HCT116 (cell line): ENCODE results near the gene SELENOM. TPM values are rescaled to one million over a fixed set of nuclear protein-coding genes. Genes with fewer than 3 reads are reported as not detected.

Experiments
- ATAC-seq: fragments of 200-7000 bp; cut with Tn5 transposase; 2 replicates; pipeline ENCODE4 v1.9.1; 2020; ENCODE audit warnings: mild to moderate bottlenecking, moderate library complexity
- BruUV-seq: library from RNA; stranded (reverse); fragments of 400-500 nt; replicated peaks from 2 replicates; lab custom pipeline; 2021; lab: Mats Ljungman, UMichigan
- CTCF ChIA-PET: fragments of 300-600 bp; sonication (Branson Sonifier 250); formaldehyde crosslinking; loops from one replicate; lab custom pipeline; 2021; ENCODE audit warnings: antibody characterized with exemption; lab: Charles Lee
- POLR2A ChIA-PET: fragments of 300-600, 350-600 bp; sonication (Branson Sonifier 250); formaldehyde crosslinking; loops from one replicate; lab custom pipeline; 2021; ENCODE audit warnings: antibody characterized with exemption; lab: Charles Lee
- RAD21 ChIA-PET, 2 experiments: fragments of 300-600 bp; sonication (Branson Sonifier 250); formaldehyde crosslinking; loops; one replicate each; lab custom pipeline; 2023; ENCODE audit warnings: low total read pairs in 2 of 2; ENCODE audit not compliant: uncharacterized antibody in 2 of 2, unreplicated experiment in 2 of 2, low non-redundant PET in 1 of 2; lab: Charles Lee
- DNase-seq: peaks from one replicate; pipeline ENCODE4 v3.0.0-alpha.2; 2010; ENCODE audit warnings: low read depth, low spot score
- H2AFZ ChIP-seq: fragments of 200-600 bp; shearing (Covaris generic), sonication (generic); 2 replicates; pipeline ENCODE4 v1.6.1; 2017; ENCODE audit warnings: low read depth, mixed run types, mixed read lengths, antibody characterized with exemption, low read length; ENCODE audit not compliant: poor library complexity, severe bottlenecking
- H3K27ac ChIP-seq: 2 replicates; pipeline ENCODE4 v1.5.1; 2012; ENCODE audit warnings: low read depth, low read length
- H3K27me3 ChIP-seq: fragments of 200-600 bp; sonication (generic); 2 replicates; pipeline ENCODE4 v1.6.1; 2016; ENCODE audit warnings: mixed run types, low read length, mixed read lengths; ENCODE audit not compliant: insufficient read depth
- H3K36me3 ChIP-seq, 2 experiments: fragments of 200-500 bp in 1 of 2; fragments of 200-600 bp in 1 of 2; sonication (Bioruptor generic) in 1 of 2; sonication (generic) in 1 of 2; 2 replicates each; pipeline versions ENCODE4 v1.5.1 to v1.6.1; 2014 to 2016; ENCODE audit warnings: low read length in 2 of 2, inconsistent platforms in 1 of 2, mixed read lengths in 1 of 2, mixed run types in 1 of 2; ENCODE audit not compliant: insufficient read depth in 2 of 2, control insufficient read depth in 1 of 2
- H3K4me1 ChIP-seq, 2 experiments: fragments of 200-600 bp in 1 of 2; sonication (generic) in 1 of 2; 2 replicates each; pipeline versions ENCODE4 v1.5.1 to v1.6.1; 2012 to 2017; ENCODE audit warnings: low read length in 2 of 2, inconsistent platforms in 1 of 2, mild to moderate bottlenecking in 1 of 2, mixed read lengths in 1 of 2, mixed run types in 1 of 2, moderate library complexity in 1 of 2; ENCODE audit not compliant: insufficient read depth in 2 of 2, control insufficient read depth in 1 of 2
- H3K4me2 ChIP-seq: fragments of 200-600 bp; sonication (generic); 2 replicates; pipeline ENCODE4 v1.6.1; 2017; ENCODE audit warnings: mixed run types, low read length, mixed read lengths
- H3K4me3 ChIP-seq, 2 experiments: fragments of 200-600 bp in 1 of 2; sonication (generic) in 1 of 2; replicated peaks in 1 of 2; 2 replicates each; pipeline ENCODE4 v1.5.1; 2011 to 2016; ENCODE audit warnings: low read length in 2 of 2, control low read depth in 1 of 2, low read depth in 1 of 2, mild to moderate bottlenecking in 1 of 2, mixed read lengths in 1 of 2, mixed run types in 1 of 2
- H3K79me2 ChIP-seq: fragments of 200-600 bp; sonication (generic); 2 replicates; pipeline ENCODE4 v1.6.1; 2017; ENCODE audit warnings: mild to moderate bottlenecking, mixed run types, low read length, moderate library complexity, mixed read lengths; ENCODE audit not compliant: insufficient read depth
- H3K9ac ChIP-seq: fragments of 200-600 bp; sonication (generic); 2 replicates; pipeline ENCODE4 v1.6.1; 2016; ENCODE audit warnings: low read length, mixed read lengths
- H3K9me2 ChIP-seq: fragments of 200-600 bp; sonication (generic), shearing (Covaris generic); 2 replicates; pipeline ENCODE4 v1.6.1; 2017; ENCODE audit warnings: mixed run types, mild to moderate bottlenecking, moderate library complexity; ENCODE audit not compliant: insufficient read depth
- H3K9me3 ChIP-seq, 2 experiments: fragments of 200-500 bp in 1 of 2; fragments of 200-600 bp in 1 of 2; sonication (Bioruptor generic) in 1 of 2; sonication (generic) in 1 of 2; 2 replicates each; pipeline ENCODE4 v1.6.1; 2014 to 2017; ENCODE audit warnings: low read length in 2 of 2, mixed read lengths in 2 of 2, inconsistent platforms in 1 of 2, low read depth in 1 of 2, mild to moderate bottlenecking in 1 of 2, mixed run types in 1 of 2, moderate library complexity in 1 of 2; ENCODE audit not compliant: control insufficient read depth in 1 of 2, insufficient read depth in 1 of 2
- H4K20me1 ChIP-seq: fragments of 200-600 bp; sonication (generic), shearing (Covaris generic); 2 replicates; pipeline ENCODE4 v1.6.1; 2017; ENCODE audit warnings: mixed run types, mild to moderate bottlenecking, moderate library complexity; ENCODE audit not compliant: insufficient read depth
- CBX3 ChIP-seq: IDR thresholded peaks from 2 replicates; pipeline ENCODE4 v1.6.1; 2012; ENCODE audit warnings: low read depth
- CEBPB ChIP-seq: IDR thresholded peaks from 2 replicates; pipeline ENCODE4 v1.6.1; 2012; ENCODE audit warnings: low read depth
- EGR1 ChIP-seq: IDR thresholded peaks from 2 replicates; pipeline ENCODE4 v1.6.1; 2012; ENCODE audit warnings: low read depth
- ELF1 ChIP-seq: IDR thresholded peaks from 2 replicates; pipeline ENCODE4 v1.6.1; 2012; ENCODE audit warnings: low read depth, borderline replicate concordance
- EZH2 ChIP-seq: fragments of 200-600 bp; sonication (generic); IDR thresholded peaks from 2 replicates; pipeline ENCODE4 v1.6.1; 2017; ENCODE audit warnings: antibody characterized with exemption, mixed run types
- EZH2phosphoT487 ChIP-seq: fragments of 200-600 bp; IDR thresholded peaks from 2 replicates; pipeline ENCODE4 v1.6.1; 2018; ENCODE audit warnings: antibody characterized with exemption, borderline replicate concordance
- FOSL1 ChIP-seq: IDR thresholded peaks from 2 replicates; pipeline ENCODE4 v1.6.1; 2012; ENCODE audit warnings: low read depth
- JUND ChIP-seq: IDR thresholded peaks from 2 replicates; pipeline ENCODE4 v1.6.1; 2012
- POLR2AphosphoS5 ChIP-seq: IDR thresholded peaks from 2 replicates; pipeline ENCODE4 v1.6.1; 2011; ENCODE audit warnings: mild to moderate bottlenecking, low read depth, low read length, moderate library complexity
- RAD21 ChIP-seq: IDR thresholded peaks from 2 replicates; pipeline ENCODE4 v1.6.1; 2012; ENCODE audit warnings: low read depth, mild to moderate bottlenecking
- SIN3A ChIP-seq: IDR thresholded peaks from 2 replicates; pipeline ENCODE4 v1.6.1; 2012; ENCODE audit warnings: low read depth
- SP1 ChIP-seq: IDR thresholded peaks from 2 replicates; pipeline ENCODE4 v1.6.1; 2012; ENCODE audit warnings: low read depth
- SRF ChIP-seq: IDR thresholded peaks from 2 replicates; pipeline ENCODE4 v1.6.1; 2012; ENCODE audit warnings: low read depth
- YY1 ChIP-seq: IDR thresholded peaks from 2 replicates; pipeline ENCODE4 v1.6.1; 2011; ENCODE audit warnings: low read length, low read depth, moderate library complexity, mild to moderate bottlenecking; ENCODE audit not compliant: insufficient replicate concordance; ENCODE audit errors: extremely low read depth
- ZFX ChIP-seq: fragments of 450-650 bp; IDR thresholded peaks from 2 replicates; pipeline ENCODE4 v1.6.1; 2017
- ZNF274 ChIP-seq: fragments of 200-500 bp; sonication (Bioruptor generic); IDR thresholded peaks from 2 replicates; pipeline ENCODE4 v1.6.1; 2014; ENCODE audit warnings: mild to moderate bottlenecking, low read depth, low read length, inconsistent platforms
- intact Hi-C: fragments of 100-400 bp; cut with micrococcal nuclease; formaldehyde crosslinking; loops from 2 replicates; pipeline ENCODE4 v1.10.0; 2022
- total RNA-seq: library from RNA; stranded (reverse); gene quantifications from one replicate; pipeline ENCODE4 v1.2.1, GENCODE V29; 2021; ENCODE audit not compliant: unreplicated experiment
- TF ChIP-seq, protein P1 (sequence below): IDR thresholded peaks from 2 replicates; pipeline ENCODE4 v1.6.1; 2012
- TF ChIP-seq, protein P2 (sequence below): IDR thresholded peaks from 2 replicates; pipeline ENCODE4 v1.6.1; 2011; ENCODE audit warnings: mild to moderate bottlenecking, low read length, moderate library complexity; ENCODE audit not compliant: insufficient replicate concordance; ENCODE audit errors: extremely low read depth
- TF ChIP-seq, protein P3 (sequence below), 3 experiments: fragments of 200-600 bp in 1 of 3; sonication (generic) in 1 of 3; IDR thresholded peaks in 2 of 3; conservative IDR thresholded peaks in 1 of 3; 2 replicates each; pipeline ENCODE4 v1.5.1; 2012 to 2017; ENCODE audit warnings: low read depth in 2 of 3, low read length in 2 of 3, antibody characterized with exemption in 1 of 3, borderline replicate concordance in 1 of 3, control low read depth in 1 of 3, mild to moderate bottlenecking in 1 of 3, mixed read lengths in 1 of 3, mixed run types in 1 of 3, moderate library complexity in 1 of 3; ENCODE audit not compliant: insufficient read depth in 1 of 3

The SELENOM gene
- total RNA-seq, 1 experiment from 2014 or later, result 65.6 TPM

DNA sequence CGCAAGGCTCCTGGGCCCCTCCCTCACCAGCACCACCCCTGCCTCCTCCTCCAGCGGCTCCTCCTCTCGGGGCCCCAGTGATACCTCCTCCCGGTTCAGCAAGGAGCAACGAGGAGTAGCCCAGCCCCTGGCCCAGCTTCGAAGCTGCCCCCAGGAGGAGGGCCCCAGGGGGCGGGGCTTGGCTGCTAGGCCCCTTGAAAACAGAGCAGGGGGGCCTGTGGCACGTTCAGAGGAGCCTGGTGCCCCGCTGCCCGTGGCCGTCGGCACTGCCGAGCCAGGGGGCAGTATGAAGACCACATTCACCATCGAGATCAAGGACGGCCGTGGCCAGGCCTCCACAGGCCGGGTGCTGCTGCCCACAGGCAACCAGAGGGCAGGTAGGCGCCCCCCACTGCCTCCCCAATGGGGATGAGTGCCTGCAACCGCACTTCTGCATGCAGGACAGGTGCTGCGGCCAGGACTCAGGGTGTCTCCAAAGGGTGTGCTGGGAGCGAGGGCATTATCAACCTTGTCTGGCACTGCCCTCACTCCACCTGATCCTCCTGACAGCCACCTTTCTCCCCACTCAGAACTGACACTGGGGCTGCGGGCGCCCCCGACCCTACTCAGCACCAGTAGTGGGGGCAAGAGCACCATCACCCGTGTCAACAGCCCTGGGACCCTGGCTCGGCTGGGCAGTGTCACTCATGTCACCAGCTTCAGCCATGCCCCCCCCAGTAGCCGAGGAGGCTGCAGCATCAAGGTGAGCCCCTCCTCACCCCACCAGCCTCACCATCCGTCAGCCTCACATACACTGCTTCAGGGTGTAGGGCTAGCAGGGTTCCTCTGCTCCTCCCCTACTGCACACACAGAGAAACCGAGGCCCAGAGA, 16.0 kb downstream of the SELENOM start:
- Histone ChIP-seq H3K27me3 (no peaks in the 10 kb centered on the region), H2AFZ (no peak overlapping the region), H3K9me3 (no peaks in the 10 kb centered on the region), H3K4me3 (no peak overlapping the region), H4K20me1 (no peaks in the 10 kb centered on the region), H3K9me2 (no peaks in the 10 kb centered on the region), H3K4me1 (peaks cover 0 to 8% of the 10 kb centered on the region in 2 experiments; a peak in 2 of 4 replicates), H3K27ac (no peak overlapping the region), H3K79me2 (peaks cover 10% of the 10 kb centered on the region), H3K36me3 (peaks cover 40 to 55% of the 10 kb centered on the region in 2 experiments; a peak in 3 of 4 replicates), H3K9ac (no peak overlapping the region), H3K4me2 (no peak overlapping the region)
- no peak for DNase-seq
- RAD21 ChIA-PET, result no interaction called here
- POLR2A ChIA-PET, result no interaction called here
- CTCF ChIA-PET, result no interaction called here
- no peak for ATAC-seq
- TF ChIP-seq SIN3A (no peak), EGR1 (no peak), ELF1 (no peak), SRF (no peak), CEBPB (no peak), EZH2phosphoT487 (no peak), JUND (no peak), SP1 (no peak), EZH2 (no peak), FOSL1 (no peak), POLR2AphosphoS5 (no peak), ZNF274 (no peak), YY1 (no peak), CBX3 (no peak), ZFX (no peak), RAD21 (no peak)
- TF ChIP-seq, protein P1, sequence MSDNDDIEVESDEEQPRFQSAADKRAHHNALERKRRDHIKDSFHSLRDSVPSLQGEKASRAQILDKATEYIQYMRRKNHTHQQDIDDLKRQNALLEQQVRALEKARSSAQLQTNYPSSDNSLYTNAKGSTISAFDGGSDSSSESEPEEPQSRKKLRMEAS, result no peak
- TF ChIP-seq, protein P2, sequence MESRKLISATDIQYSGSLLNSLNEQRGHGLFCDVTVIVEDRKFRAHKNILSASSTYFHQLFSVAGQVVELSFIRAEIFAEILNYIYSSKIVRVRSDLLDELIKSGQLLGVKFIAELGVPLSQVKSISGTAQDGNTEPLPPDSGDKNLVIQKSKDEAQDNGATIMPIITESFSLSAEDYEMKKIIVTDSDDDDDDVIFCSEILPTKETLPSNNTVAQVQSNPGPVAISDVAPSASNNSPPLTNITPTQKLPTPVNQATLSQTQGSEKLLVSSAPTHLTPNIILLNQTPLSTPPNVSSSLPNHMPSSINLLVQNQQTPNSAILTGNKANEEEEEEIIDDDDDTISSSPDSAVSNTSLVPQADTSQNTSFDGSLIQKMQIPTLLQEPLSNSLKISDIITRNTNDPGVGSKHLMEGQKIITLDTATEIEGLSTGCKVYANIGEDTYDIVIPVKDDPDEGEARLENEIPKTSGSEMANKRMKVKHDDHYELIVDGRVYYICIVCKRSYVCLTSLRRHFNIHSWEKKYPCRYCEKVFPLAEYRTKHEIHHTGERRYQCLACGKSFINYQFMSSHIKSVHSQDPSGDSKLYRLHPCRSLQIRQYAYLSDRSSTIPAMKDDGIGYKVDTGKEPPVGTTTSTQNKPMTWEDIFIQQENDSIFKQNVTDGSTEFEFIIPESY, result no peak
- TF ChIP-seq, protein P3, sequence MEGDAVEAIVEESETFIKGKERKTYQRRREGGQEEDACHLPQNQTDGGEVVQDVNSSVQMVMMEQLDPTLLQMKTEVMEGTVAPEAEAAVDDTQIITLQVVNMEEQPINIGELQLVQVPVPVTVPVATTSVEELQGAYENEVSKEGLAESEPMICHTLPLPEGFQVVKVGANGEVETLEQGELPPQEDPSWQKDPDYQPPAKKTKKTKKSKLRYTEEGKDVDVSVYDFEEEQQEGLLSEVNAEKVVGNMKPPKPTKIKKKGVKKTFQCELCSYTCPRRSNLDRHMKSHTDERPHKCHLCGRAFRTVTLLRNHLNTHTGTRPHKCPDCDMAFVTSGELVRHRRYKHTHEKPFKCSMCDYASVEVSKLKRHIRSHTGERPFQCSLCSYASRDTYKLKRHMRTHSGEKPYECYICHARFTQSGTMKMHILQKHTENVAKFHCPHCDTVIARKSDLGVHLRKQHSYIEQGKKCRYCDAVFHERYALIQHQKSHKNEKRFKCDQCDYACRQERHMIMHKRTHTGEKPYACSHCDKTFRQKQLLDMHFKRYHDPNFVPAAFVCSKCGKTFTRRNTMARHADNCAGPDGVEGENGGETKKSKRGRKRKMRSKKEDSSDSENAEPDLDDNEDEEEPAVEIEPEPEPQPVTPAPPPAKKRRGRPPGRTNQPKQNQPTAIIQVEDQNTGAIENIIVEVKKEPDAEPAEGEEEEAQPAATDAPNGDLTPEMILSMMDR (IDR thresholded peaks at IDR 0.05 in 2 of 3, conservative IDR thresholded peaks at IDR 0.05 in 1 of 3; ENCODE audit: borderline replicate concordance in 1 of 3, insufficient read depth in 1 of 3, low read depth in 2 of 3, low read length in 2 of 3), result no peak
- no TSS peak for BruUV-seq
- intact Hi-C loops, result no loop called here
